ENCODE results near the gene ARHGAP15.

GRCh38 chr2:143473820-143474219 lies 344.6 kb downstream of the ARHGAP15 start:
- TF ChIP-seq CTCF (IDR thresholded peaks at IDR 0.05) (no peak), POLR2A (IDR thresholded peaks at IDR 0.05) (no peak)

Data from vagina (tissue), 2 donors.